OCI-LY1 (cell line): Measurements from ENCODE around the gene NCAPG2.

Experiments used
- H2AFZ ChIP-seq: fragments of 200-600 bp; sonication (generic), shearing (Covaris generic); 2 replicates; pipeline ENCODE4 v1.6.0; 2014; ENCODE audit warnings: antibody characterized with exemption, mild to moderate bottlenecking, low read length
- H3F3A ChIP-seq: fragments of 200-600 bp; sonication (generic), shearing (Covaris generic); 2 replicates; pipeline ENCODE4 v1.6.0; 2014; ENCODE audit warnings: mild to moderate bottlenecking, antibody characterized with exemption, low read length, moderate library complexity; ENCODE audit not compliant: insufficient read depth
- H3K27ac ChIP-seq: fragments of 200-600 bp; sonication (generic); 2 replicates; pipeline ENCODE4 v1.5.1; 2014; ENCODE audit warnings: low read length, mixed run types, mild to moderate bottlenecking, low read depth; ENCODE audit not compliant: poor library complexity, severe bottlenecking
- H3K27me3 ChIP-seq: fragments of 200-600 bp; sonication (generic); 2 replicates; pipeline ENCODE4 v1.6.0; 2014; ENCODE audit warnings: antibody characterized with exemption, mild to moderate bottlenecking, low read length, moderate library complexity; ENCODE audit not compliant: insufficient read depth
- H3K36me3 ChIP-seq: fragments of 200-600 bp; sonication (generic); 2 replicates; pipeline ENCODE4 v1.6.1; 2014; ENCODE audit warnings: mild to moderate bottlenecking, antibody characterized with exemption, low read length, moderate library complexity, mixed read lengths; ENCODE audit not compliant: insufficient read depth
- H3K4me1 ChIP-seq: fragments of 200-600 bp; sonication (generic); 2 replicates; pipeline ENCODE4 v1.5.1; 2014; ENCODE audit warnings: mild to moderate bottlenecking, low read length, moderate library complexity; ENCODE audit not compliant: insufficient read depth, severe bottlenecking
- H3K4me2 ChIP-seq: fragments of 200-600 bp; sonication (generic), shearing (Covaris generic); 2 replicates; pipeline ENCODE4 v1.6.1; 2014; ENCODE audit warnings: low read length
- H3K4me3 ChIP-seq: fragments of 200-600 bp; sonication (generic); 2 replicates; pipeline ENCODE4 v1.5.1; 2014; ENCODE audit warnings: low read length, low read depth, mild to moderate bottlenecking, mixed read lengths; ENCODE audit not compliant: poor library complexity, severe bottlenecking
- H3K79me2 ChIP-seq: fragments of 200-600 bp; shearing (Covaris generic); 2 replicates; pipeline ENCODE4 v1.6.1; 2016; ENCODE audit warnings: mixed run types, low read length, mixed read lengths; ENCODE audit not compliant: insufficient read depth
- H3K9ac ChIP-seq: fragments of 200-600 bp; sonication (generic), shearing (Covaris generic); 2 replicates; pipeline ENCODE4 v1.6.1; 2014; ENCODE audit warnings: mild to moderate bottlenecking, low read length, mixed read lengths
- H3K9me2 ChIP-seq: fragments of 200-600 bp; sonication (generic), shearing (Covaris generic); 2 replicates; pipeline ENCODE4 v1.6.1; 2014; ENCODE audit warnings: low read depth, mild to moderate bottlenecking, low read length, mixed read lengths
- H3K9me3 ChIP-seq: fragments of 200-600 bp; shearing (Covaris generic); 2 replicates; pipeline ENCODE4 v1.6.1; 2014; ENCODE audit warnings: low read length, mixed read lengths
- H4K20me1 ChIP-seq: fragments of 200-600 bp; sonication (generic), shearing (Covaris generic); 2 replicates; pipeline ENCODE4 v1.6.0; 2016; ENCODE audit warnings: mild to moderate bottlenecking, low read length; ENCODE audit not compliant: insufficient read depth
- EZH2 ChIP-seq: fragments of 200-600 bp; sonication (generic), shearing (Covaris generic); IDR thresholded peaks from 2 replicates; pipeline ENCODE4 v1.8.0; 2017; ENCODE audit warnings: borderline replicate concordance, mixed run types, mild to moderate bottlenecking, antibody characterized with exemption, low read length, moderate library complexity, mixed read lengths
- TF ChIP-seq, protein P1 (sequence below): fragments of 200-600 bp; sonication (generic), shearing (Covaris generic); IDR thresholded peaks from 2 replicates; pipeline ENCODE4 v1.5.1; 2017; ENCODE audit warnings: mild to moderate bottlenecking, antibody characterized with exemption, low read length, moderate library complexity, mixed read lengths

The NCAPG2 gene

DNA sequence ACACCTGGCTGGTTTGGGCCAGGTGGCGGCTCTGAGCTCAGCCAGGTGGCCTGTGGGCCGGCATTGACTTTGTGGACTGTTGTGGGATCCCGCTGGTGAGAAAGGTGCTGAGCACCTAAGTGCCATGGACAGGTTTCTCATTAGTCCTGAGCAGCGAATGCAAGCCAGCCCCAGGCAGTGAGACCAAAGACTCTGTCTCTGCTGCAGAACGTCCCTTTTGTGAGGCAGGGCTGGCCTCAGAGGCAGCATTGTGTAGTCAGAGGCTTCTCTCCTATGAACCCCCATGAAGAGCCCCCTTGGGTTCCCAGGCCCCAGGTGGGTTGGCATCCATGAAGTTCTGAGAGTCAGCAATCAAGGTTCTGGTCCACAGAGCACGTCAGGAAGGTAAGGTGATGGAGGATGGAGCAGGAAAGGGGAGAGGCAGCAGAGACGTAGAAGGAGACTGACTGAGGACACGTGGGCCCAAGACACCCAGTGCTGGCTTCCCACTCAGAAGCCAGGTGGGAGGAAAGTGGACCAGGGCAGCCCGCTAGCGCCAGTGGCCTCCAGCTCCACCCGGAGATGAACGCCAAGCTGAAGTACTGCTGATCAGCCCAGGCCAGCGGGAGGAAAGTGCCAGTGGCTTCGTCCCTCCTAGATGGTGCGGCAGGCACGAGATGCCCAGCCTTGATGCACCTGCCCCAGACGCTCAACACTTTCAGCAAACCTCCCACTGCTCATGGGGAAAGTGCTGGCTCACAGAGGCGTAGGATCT lies 97.8 kb downstream of the NCAPG2 start:
- H3K36me3 ChIP-seq: peaks cover 22% of the 10 kb centered on the region; the same call in 1 of the 2 replicates
- no peaks in the 10 kb centered on the region for H3F3A ChIP-seq
- no peaks in the 10 kb centered on the region for H3K9me3 ChIP-seq
- H4K20me1 ChIP-seq: no peaks in the 10 kb centered on the region
- H3K9me2 ChIP-seq: no peaks in the 10 kb centered on the region
- TF ChIP-seq, protein P1, sequence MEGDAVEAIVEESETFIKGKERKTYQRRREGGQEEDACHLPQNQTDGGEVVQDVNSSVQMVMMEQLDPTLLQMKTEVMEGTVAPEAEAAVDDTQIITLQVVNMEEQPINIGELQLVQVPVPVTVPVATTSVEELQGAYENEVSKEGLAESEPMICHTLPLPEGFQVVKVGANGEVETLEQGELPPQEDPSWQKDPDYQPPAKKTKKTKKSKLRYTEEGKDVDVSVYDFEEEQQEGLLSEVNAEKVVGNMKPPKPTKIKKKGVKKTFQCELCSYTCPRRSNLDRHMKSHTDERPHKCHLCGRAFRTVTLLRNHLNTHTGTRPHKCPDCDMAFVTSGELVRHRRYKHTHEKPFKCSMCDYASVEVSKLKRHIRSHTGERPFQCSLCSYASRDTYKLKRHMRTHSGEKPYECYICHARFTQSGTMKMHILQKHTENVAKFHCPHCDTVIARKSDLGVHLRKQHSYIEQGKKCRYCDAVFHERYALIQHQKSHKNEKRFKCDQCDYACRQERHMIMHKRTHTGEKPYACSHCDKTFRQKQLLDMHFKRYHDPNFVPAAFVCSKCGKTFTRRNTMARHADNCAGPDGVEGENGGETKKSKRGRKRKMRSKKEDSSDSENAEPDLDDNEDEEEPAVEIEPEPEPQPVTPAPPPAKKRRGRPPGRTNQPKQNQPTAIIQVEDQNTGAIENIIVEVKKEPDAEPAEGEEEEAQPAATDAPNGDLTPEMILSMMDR: no peak
- no peak for TF ChIP-seq EZH2
- no peak overlapping the region for H2AFZ ChIP-seq
- H3K27me3 ChIP-seq: no peaks in the 10 kb centered on the region
- H3K4me1 ChIP-seq: peaks cover 12% of the 10 kb centered on the region
- H3K9ac ChIP-seq: no peak overlapping the region
- H3K27ac ChIP-seq: no peak overlapping the region
- H3K4me2 ChIP-seq: no peak overlapping the region
- H3K4me3 ChIP-seq: no peak overlapping the region
- no peaks in the 10 kb centered on the region for H3K79me2 ChIP-seq

DNA sequence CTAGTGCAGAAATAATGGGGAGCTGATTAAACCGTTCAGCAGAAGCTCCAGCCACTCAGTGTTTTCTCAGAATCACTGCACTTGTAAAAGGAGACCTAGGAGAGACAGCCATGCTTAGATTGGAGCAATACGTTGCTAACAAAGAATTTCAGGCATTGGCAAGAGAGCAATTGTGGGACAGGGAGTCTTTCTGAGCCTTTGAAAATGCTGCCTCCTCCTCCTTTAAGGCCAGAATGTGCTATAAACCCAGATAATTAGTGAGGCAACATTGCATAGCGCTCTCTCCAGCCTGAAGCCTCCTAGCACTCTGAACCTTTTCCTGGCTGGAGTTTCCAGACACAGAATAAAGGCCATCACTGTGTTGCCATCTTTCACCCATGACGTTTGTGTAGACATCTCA lies 98.5 kb downstream of the NCAPG2 start:
- TF ChIP-seq, protein P1: no peak
- TF ChIP-seq EZH2: no peak
- Histone ChIP-seq H2AFZ (no peak overlapping the region), H4K20me1 (no peaks in the 10 kb centered on the region), H3K4me3 (no peak overlapping the region), H3K9me3 (no peaks in the 10 kb centered on the region), H3K9ac (no peak overlapping the region), H3K4me1 (peaks cover 12% of the 10 kb centered on the region), H3F3A (no peaks in the 10 kb centered on the region), H3K36me3 (peaks cover 22% of the 10 kb centered on the region; the same call in 1 of the 2 replicates), H3K4me2 (no peak overlapping the region), H3K9me2 (no peaks in the 10 kb centered on the region), H3K79me2 (no peaks in the 10 kb centered on the region), H3K27ac (no peak overlapping the region), H3K27me3 (no peaks in the 10 kb centered on the region)

DNA sequence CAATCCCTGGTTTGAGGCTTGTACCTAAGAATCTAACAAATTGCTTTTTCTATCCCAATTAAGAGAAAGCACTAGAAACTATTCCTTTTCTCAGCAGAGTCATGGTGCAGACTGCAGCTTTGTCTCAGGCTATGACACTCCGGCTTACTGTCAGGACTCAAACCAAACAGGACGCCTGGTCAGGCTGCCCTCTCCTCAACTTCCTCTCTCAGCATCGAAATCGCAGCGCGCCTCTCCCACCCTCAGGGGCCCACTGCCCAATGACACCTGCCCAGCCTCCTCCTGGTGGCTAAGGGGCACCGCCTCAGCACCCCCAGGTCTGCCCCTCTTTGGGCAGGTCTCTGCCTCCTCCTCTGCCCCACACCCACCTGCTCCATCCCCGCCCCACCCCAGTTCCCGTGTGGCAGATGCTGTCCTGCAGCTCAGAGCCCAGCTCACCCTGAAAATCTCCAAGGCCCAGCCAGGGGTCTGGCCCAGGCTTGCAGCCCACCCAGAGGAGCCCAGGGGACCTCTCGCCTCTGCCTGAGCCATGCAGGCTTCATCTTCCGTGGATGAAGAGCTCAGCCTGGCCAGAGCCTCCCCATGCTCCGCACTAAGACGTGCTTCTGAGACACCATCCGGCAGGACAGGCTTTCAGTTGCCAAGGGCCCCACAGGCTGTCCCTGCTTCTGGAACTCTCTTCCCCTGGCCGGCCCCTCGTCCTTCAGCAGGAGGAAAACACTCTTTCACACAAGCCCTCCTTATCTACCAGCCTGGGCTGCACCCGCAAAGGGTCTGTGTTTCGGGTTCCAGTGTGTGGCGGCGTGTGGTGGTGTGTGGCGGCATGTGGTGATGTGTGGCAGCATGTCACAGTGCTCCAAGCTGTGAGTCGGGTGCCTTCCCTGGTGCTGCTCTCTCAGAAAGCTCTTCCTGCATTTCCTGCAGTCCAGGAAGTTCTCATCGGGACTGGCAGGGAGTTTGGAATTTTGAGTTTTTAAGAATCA lies 100.5 kb downstream of the NCAPG2 start:
- Histone ChIP-seq H3K9me3 (no peaks in the 10 kb centered on the region), H4K20me1 (no peaks in the 10 kb centered on the region), H3K9ac (no peak overlapping the region), H3K36me3 (peaks cover 22% of the 10 kb centered on the region; the same call in 1 of the 2 replicates), H3K4me1 (peaks cover 5% of the 10 kb centered on the region), H3K4me2 (no peak overlapping the region), H3K79me2 (no peaks in the 10 kb centered on the region), H3F3A (no peaks in the 10 kb centered on the region), H3K27me3 (no peaks in the 10 kb centered on the region), H3K27ac (no peak overlapping the region), H3K4me3 (no peak overlapping the region), H2AFZ (no peak overlapping the region), H3K9me2 (no peaks in the 10 kb centered on the region)
- no peak for TF ChIP-seq EZH2
- TF ChIP-seq, protein P1: no peak
